Stimulated activated CD4-positive, alpha-beta T cell treated with anti-CD3 and anti-CD28 coated beads, Interleukin-12 subunit alpha, Interleukin-12 subunit beta, amount 100 ng/mL, for 48 hours (primary cell): ENCODE results near the gene COX5A.
"Not testable (repeated sequence)": the region's sequence is repeated elsewhere in the genome, so short reads cannot be mapped to it uniquely, and the experiment has no call there.

Source experiments
- DNase-seq, 3 donors: peaks; one replicate each; pipeline ENCODE4 v3.0.0-alpha.2; 2020; ENCODE audit warnings: low read depth in 2 of 3, low spot score in 1 of 3

COX5A gene

GRCh38 chr15:74955796-74956647 is 18.1 kb upstream of the COX5A start:
- peak; percentile 51 to 70 (median 57) for DNase-seq

- no peak for DNase-seq
Observed at GRCh38 chr15:74955017-74955416, 17.1 kb upstream of the COX5A start.

DNA sequence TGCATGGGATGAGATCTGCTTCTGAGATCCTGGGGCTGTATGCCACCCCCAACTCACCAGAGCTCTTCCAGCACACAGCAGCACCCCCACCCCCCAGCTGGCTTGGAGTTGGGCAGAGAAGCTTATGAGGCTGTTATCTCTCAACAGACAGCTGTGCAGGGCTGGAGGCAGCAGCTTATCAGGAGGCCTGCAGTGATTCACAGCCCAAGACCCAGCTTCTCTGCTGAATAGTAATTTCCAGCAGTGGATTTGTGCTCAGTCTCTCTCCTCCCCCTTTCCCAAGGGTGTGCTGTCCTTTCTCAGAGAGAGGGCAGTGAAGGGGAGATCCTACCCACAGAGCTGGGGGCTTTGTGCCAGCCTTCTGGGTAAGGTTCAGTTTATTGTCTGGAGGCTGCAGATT is 16.6 kb upstream of the COX5A start:
- no peak for DNase-seq

DNA sequence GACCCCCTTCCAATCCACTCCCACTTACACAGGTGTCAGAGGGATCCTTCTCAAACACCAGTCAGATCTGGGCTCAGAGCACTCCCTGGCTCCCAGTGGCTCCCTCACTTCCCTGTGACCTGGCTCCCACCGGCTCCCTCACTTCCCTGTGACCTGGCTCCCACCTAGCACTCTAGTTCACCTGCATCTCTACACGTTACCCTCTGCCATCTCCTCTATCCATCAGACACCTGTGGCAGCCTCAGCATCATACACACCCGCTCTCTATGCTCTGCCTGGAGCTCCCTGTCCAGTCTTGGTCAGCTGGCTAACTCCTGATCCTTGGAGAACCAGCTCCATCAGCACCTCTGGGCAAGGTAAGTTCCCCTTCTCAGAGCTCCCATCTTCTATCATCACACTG is 13.1 kb upstream of the COX5A start:
- no peak for DNase-seq

DNA sequence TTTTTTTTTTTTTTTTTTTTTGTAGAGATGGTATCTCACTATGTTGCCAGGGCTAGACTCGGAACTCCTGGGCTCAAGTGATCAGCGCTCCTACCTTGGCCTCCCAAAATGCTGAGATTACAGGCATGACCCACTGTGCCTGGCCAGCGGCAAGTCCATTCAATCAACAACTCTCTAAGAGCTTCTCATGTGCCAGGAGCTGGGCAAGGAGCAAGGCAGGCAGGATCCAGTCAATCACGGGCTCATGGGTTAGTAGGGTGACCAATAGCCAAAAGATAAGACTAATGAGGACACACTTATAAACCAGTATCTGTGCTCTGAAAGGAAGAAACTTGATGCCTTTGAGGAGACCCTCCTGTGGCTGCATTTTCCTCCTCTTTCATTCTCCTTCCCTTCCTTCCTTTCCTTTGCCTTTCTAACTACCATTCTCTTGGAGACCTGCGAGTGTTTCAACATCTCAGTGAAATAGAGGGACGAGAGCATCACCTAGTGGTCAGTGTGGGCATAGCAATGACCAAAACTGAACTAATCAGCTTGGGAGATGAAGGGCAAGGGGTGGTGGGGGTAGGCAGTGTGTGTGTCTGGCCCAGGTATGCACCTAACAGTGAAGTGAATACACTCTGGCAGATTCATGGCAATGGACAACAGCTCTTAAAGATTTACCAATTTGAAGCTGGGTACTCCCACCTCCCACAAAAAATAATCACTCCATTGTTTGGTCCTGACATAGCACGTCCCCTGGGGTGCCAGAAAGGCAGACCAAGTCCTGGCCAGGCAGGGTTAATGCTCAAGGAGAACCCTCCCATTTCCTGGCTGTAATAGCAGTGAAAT is 12.4 kb upstream of the COX5A start:
- peak; percentile 58 to 87 (median 66) for DNase-seq

GRCh38 chr15:74937272-74937589 is 642 bp downstream of the COX5A start:
- DNase-seq, result no peak

DNA sequence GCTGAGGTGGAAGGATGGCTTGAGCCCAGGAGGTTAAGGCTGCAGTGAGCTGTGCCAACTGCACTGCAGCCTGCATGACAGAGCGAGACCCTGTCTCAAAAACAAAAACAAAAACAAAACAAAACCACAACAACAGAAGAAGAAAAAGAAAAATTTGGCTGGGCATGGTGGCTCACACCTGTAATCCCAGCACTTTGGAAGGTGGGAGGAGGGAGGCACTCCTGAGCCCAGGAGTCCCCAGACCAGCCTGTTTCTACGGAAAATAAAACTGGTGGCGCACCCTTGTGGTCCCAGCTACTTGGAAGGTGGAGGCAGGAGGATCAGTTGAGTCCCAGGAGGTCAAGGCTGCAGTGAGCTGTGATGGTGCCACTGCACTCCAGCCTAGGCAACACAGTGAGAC is 2.7 kb downstream of the COX5A start:
- DNase-seq, result not testable (repeated sequence)

GRCh38 chr15:74933573-74933972 is 4.3 kb downstream of the COX5A start:
- no peak for DNase-seq

DNA sequence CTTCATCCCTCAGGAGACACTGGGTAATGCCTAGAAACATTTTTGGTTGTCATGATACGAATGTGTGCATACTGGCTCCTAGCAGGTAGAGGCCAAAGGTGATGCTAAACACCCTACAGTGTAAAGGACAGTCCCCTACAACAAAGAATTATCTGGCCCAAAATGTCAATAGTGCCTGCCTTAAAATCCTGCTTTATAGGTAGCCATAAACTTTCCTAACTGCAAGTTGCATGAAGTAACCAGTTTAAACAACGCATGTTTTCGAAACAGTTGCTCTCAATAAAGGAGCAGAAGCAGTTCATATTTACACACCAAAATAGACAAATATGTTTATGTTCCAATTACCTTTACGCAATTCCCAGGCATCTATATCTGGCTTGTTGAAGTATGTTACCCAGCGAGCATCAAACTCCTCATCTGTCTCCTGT is 9.1 kb downstream of the COX5A start:
- no peak for DNase-seq

GRCh38 chr15:74924525-74924924 is 13.3 kb downstream of the COX5A start:
- no peak for DNase-seq

DNA sequence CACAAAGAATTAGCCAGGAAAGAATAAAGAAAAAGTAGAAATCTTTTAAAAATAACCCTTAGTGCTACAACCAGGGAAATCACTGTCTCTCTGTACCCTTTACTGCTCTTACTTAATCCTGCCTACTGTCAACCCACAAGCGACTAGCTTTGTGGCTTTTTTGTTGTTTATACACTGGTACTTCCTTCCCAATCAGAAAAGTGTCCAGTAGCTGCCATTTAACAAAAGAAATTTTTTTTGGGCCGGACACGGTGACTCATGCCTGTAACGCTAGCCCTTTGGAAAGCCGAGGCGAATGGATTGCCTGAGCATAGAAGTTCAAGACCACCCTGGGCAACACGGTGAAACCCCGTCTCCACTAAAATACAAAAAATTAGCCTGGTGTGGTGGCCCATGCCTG is 17.4 kb downstream of the COX5A start:
- DNase-seq, result no peak

DNA sequence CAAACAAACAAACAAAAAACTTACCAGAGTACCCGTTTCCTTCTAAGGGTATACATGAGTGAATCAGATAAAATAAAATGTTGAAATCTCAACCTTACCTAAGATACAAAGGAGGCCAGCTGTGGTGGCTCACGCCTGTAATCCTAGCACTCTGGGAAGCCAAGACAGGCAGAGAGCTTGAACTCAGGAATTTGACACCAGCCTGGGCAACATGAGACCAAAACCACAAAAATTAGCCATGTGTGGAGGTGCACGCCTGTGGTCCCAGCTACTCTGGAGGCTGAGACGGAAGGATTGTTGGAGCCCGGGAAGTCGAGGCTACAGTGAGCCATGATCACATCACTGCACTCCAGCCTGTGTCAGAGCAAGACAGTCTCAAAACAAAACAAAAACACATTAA is 20.2 kb downstream of the COX5A start:
- DNase-seq, result no peak

- DNase-seq, result not testable (repeated sequence)
Observed at GRCh38 chr15:74913799-74914198, 24.1 kb downstream of the COX5A start.

DNA sequence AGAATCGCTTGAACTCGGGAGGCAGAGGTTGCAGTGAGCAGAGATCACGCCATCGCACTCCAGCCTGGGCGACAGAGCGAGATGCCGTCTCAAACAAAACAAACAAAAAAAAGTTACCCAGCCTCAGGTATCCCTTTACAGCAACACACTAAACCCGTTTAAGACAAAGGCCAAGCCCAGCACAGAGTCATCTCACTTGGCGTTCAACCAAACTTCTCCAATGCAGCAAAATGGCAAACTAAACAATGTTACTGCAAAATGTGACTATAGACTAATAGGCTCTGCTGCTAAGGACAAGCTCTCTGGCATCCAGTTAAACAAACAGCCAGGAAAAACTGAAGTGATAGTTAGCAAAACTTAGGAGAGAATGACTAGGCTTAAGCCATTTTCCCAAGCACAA is 24.8 kb downstream of the COX5A start:
- no peak for DNase-seq

GRCh38 chr15:74908635-74909034 is 29.2 kb downstream of the COX5A start:
- no peak for DNase-seq

DNA sequence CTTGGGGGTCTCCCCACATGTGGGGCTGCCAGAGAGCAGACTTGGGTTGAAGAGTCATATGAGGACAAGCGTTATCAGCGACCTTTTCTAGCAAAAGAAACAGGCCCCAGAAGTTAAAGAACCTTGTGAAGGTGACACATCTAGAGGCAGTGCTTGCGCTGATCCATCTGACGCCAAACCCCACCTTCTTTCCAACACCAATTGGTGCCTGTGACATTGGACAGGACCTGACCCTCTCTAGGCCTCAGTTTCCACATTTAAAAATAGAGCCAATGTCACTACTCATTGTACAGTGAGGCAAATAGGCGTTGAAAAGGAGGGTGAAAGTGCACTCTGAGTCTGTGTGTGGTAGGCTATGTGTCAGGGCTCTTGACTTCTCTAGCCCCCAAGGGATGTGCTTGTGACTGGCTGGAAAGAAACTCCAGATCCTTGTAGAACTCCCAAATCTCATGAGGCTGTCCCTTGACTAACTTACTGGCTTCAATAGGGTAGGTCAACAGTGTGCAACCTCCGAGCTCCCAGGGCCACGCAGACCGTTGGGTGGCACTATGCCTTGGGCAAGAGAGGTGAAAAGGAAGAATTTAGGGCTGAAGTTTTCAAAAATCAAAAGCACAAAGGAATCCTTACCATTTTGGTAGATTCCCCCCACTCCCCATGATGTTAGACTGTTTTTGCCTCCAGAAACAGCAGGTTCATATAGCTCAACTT is 30.6 kb downstream of the COX5A start:
- no peak for DNase-seq

DNA sequence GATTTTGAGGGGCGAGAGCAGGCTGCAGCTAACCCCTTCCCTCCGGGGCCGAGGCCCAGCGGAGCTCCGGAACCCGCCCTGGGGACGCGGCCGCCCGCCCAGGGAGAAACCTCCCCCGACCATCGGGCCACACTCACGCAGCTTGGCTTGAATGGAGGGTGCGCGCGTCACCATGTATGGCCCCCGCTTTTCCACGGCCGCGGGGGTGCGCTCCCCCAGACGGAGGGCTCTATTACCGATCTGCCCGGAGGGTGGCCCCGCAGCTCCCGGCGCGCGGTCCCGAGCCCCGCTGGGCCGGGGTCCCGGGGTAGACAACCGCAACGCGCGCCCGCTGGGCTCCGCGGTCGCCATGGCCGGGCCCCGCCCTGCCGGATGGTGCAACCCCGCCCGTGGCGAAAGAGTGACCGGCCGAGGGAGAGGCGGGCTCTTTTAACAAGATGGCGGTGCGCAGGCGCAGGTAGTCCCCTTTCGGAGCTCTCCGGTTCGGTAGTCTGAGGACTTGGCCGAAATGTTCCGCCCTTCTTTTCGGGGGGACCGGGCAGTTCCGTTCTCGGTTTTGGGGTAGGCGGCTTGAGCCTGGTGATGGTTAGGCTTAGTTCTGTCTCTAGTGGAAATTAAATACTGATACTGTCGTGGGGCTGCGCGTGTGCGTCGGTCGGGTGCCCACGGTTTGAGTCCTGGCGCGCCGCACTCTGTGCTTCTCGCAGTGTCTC is 31.3 kb downstream of the COX5A start, which contains the start of gene FAM219B:
Gene FAM219B (minus strand): TSS at position 402 of the 713 bp plus-strand sequence. CDS start 51 bp downstream, at position 351.
- DNase-seq, result peak; percentile 58 to 80 (median 59)

DNA sequence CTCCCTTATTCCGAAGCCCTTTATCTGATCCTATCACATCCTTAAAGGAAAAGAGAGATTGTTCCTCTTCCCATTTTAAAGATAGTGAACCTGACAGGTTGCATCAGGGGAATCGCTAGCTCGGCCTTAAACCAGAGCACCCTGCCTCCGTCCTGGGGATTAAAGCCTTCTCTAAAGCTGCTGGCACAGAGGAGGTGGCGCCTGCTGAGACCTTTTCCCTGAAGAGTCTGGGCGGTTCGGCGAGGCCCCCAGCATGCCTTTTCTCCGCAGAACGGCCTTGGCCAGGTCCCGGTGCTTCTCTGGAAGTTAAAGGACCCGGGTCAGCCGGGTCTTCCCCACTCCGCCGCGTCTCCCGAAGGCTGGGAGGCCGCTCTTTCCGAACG is 31.8 kb downstream of the COX5A start:
- no peak for DNase-seq

GRCh38 chr15:74904190-74904805 is 33.6 kb downstream of the COX5A start:
- DNase-seq, result no peak

DNA sequence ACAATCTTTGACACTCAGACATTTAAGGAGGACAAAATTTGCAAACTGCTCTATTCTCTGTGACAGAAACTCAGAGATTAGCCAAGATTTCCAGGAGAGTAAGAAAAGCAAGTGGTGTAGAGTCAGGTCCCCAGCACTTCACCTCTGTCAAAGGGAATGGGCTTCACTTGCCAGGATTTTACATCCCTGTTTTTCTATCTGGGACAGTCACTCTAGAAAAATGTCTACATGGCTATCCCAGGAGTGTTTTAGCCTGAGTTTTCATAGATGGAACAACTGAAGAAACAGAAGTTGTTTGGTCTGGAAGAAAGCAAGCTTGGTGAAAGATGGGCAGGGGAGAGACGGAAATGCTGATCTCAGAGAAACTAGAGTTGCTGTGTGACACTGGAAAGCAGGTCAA is 34.2 kb downstream of the COX5A start:
- no peak for DNase-seq
